Epithelial cell of esophagus (primary cell): Measurements from ENCODE around the gene VWA2.

Source experiments
- DNase-seq: peaks from one replicate; pipeline ENCODE4 v3.0.0; 2010; ENCODE audit warnings: low read depth
- H3K4me3 ChIP-seq: 2 replicates; pipeline ENCODE4 v1.5.1; 2011; ENCODE audit warnings: mild to moderate bottlenecking, low read length, control low read depth
- TF ChIP-seq, protein P1 (sequence below): IDR thresholded peaks from 2 replicates; pipeline ENCODE4 v1.5.1; 2011; ENCODE audit warnings: low read depth, mild to moderate bottlenecking, low read length, control low read depth, inconsistent platforms; ENCODE audit not compliant: insufficient read depth; ENCODE audit errors: missing control alignments

VWA2 gene

DNA sequence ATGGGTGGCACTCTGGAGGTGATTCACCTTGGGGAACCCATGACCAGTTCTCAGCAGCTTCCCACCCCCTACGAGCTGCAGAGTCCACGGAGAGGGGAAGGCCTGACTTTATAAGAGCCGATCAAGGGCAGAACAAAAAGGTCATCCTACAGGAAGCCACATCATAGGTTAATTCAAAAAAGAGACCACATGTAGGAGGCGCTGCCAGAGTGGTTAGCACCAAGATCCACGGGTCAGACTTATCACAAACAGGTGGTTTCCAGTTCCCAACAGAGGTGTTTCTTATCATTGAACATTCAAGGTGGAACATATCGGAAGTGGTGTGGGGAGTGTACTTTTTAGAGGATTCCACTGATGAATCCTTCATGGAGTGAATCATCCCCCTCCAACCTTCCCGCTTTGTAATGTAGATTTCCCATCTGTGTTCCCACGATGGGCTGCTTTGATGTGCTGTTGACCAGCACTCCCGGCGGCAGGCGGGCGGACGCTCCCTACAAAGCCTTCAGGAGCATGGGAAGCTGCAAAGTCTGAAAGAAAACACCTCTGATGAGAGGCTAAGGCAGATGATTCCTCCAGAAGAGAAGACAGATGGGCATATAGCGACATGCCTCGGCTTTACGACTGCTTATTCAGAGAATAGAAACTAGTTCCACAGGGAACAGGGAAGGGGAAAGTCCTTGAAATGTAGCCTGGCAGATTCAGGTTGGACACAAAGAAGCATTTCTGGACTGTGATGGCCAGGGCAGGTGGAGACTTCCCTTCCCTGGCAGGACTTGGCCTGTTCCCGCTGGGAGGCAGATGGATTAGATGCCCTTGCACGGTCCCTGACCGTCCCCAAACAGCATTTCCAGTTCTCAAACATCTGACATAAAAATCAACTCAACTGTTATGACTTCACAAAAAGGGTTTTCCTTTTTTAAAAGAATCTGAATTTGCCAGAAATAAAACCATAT lies 98.7 kb downstream of the VWA2 start:
- DNase-seq = no peak
- TF ChIP-seq, protein P1, sequence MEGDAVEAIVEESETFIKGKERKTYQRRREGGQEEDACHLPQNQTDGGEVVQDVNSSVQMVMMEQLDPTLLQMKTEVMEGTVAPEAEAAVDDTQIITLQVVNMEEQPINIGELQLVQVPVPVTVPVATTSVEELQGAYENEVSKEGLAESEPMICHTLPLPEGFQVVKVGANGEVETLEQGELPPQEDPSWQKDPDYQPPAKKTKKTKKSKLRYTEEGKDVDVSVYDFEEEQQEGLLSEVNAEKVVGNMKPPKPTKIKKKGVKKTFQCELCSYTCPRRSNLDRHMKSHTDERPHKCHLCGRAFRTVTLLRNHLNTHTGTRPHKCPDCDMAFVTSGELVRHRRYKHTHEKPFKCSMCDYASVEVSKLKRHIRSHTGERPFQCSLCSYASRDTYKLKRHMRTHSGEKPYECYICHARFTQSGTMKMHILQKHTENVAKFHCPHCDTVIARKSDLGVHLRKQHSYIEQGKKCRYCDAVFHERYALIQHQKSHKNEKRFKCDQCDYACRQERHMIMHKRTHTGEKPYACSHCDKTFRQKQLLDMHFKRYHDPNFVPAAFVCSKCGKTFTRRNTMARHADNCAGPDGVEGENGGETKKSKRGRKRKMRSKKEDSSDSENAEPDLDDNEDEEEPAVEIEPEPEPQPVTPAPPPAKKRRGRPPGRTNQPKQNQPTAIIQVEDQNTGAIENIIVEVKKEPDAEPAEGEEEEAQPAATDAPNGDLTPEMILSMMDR = no peak
- no peak overlapping the region for H3K4me3 ChIP-seq

DNA sequence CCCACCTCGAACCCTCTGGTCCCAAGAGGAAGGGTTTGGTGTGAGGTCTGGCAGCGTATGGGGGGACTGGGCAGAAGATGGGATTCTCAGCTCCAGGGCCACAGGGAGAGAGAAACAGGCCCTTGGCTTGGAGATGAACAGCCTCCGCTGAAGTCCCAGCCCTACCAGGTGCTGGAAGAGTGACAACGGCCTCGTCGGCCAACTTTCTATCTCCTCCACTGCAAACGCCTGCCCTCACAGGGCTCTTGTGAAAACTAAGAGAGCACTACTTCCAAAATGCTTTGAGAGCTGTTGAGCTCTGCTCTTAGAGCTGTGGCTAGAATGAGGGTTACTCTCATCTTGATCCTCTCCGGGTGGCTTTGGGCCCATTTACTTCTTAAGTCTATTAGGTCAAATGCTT lies 101.8 kb downstream of the VWA2 start:
- no peak for DNase-seq
- TF ChIP-seq, protein P1 = no peak
- H3K4me3 ChIP-seq = no peak overlapping the region
